Measurements from ENCODE around the gene SETD1A. TPM values are rescaled to one million over a fixed set of nuclear protein-coding genes. Genes with fewer than 3 reads are reported as not detected.

Gene SETD1A
- total RNA-seq (2021; fragmentation: NEBNext Ultra II Directional; extraction: Animal tissue kit (Norgen Biotek cat#: 25700)) (29.0 and 29.6 TPM in 2 replicates), polyA plus RNA-seq (2011; rRNA removed) (4.8 and 8.3 TPM in 2 replicates), polyA minus RNA-seq (2011; rRNA and poly(A)+ RNA removed) (3.2 and 4.1 TPM in 2 replicates)
- polyA plus RNA-seq (2011; cell fraction: cytosol; rRNA removed): 3.2 TPM
- 20.7 TPM for polyA plus RNA-seq (2011; cell fraction: nucleus; rRNA removed)
- 23.3 to 31.8 TPM (median 27.5 TPM) in 4 replicates for polyA plus RNA-seq (2012, experiment 1 of 2)
- polyA plus RNA-seq (2012, experiment 2 of 2): 13.9 TPM
- polyA plus RNA-seq (2013, experiment 1 of 2): 18.4 TPM
- 18.0 TPM for polyA plus RNA-seq (2013, experiment 2 of 2)
- 8.7 TPM for polyA minus RNA-seq (2011; cell fraction: cytosol; rRNA and poly(A)+ RNA removed)
- 9.1 TPM for polyA minus RNA-seq (2011; cell fraction: nucleus; rRNA and poly(A)+ RNA removed)
- long read RNA-seq, experiment 1, partial matches to known transcripts: 39 of 46 reads
- long read RNA-seq, experiment 1, other reads (novel, unspliced or antisense): 7 of 46 reads
- long read RNA-seq, experiment 2, partial matches to known transcripts: 3 of 3 reads
- long read RNA-seq, experiment 2, other reads (novel, unspliced or antisense): 0 of 3 reads

DNA sequence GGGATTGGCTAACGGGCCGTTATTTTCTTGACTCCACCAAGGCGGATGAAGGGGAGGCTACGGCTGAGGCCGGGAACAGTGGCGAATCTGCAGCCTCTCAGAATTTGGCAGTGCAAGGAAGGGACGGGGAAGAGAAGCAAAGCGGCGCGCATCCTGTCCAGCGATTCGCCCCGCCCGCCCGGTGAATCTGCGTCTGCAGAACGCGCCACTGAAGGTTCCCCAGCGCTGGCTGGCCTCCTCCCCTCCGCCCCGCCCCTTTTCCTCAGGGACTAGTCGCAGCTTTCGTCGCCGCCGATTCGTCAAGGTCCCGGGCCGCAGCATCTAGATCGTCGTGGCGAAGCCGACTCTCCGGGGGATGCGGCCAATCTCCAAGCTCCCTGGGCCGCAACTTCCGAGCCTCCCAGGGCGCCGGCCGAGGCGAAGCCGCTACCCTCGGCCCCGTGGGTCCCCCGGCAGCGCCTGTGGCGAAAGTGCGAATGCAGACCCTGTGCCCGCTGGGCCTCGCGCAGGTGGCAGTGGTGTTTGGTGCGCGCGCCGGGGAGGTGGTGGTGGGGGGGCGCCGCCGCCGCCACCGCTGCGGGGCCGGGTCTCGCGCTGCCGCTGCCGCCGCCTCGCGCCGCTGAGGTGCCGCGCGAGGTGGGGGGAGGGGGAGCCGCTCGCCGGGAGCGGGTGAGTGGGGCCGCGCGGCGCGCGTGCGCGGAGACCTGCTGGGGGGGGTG is at the start of gene SETD1A:
Gene SETD1A, plus strand, starts transcription at position 299 of the 719 bp plus-strand sequence. CDS start 978 bp downstream, outside the sequence.
- H3K23me2 ChIP-seq (ENCODE audit: low read depth, low read length): no peaks in the 10 kb centered on the region; the same call in 1 of the 2 replicates
- peak within 1 kb of the TSS; percentile 100 for H3K27ac ChIP-seq (ENCODE audit: low read depth, low read length)
- peak within 1 kb of the TSS; percentile 98 for H2AFZ ChIP-seq (ENCODE audit: low read length)
- H3K4me2 ChIP-seq (ENCODE audit: insufficient read depth in 1 of 2, low read depth in 2 of 2, low read length in 2 of 2): peak within 1 kb of the TSS; percentile 54 to 81
- no peaks in the 10 kb centered on the region for H3K9me3 ChIP-seq (ENCODE audit: insufficient read depth in 2 of 2, low read depth in 1 of 2, low read length in 1 of 2)
- H3K4ac ChIP-seq (replicated peaks; ENCODE audit: insufficient read length, low read depth, low read length): peak within 1 kb of the TSS; percentile 86
- peaks cover 24 to 33% (median 30%) of the 10 kb centered on the region in 4 experiments for H3K36me3 ChIP-seq (ENCODE audit: control insufficient read depth in 2 of 4, insufficient read depth in 4 of 4, low read length in 3 of 4)
- peak within 1 kb of the TSS; percentile 96 for H2BK5ac ChIP-seq (ENCODE audit: low read depth, low read length)
- no peak within 1 kb of the TSS for H3K23ac ChIP-seq (ENCODE audit: insufficient read length)
- H4K91ac ChIP-seq (replicated peaks; ENCODE audit: insufficient read length, low read length): peak within 1 kb of the TSS; percentile 92
- H3K18ac ChIP-seq (ENCODE audit: extremely low read depth, low read length): peak within 1 kb of the TSS; percentile 89
- POLR2A ChIA-PET (ENCODE audit: partially characterized antibody): interaction anchor here (0.5 to 2.9 kb wide), 13 partner anchors 8 to 464 kb away, joined by 3 to 25 read pairs (median 3); partner anchors contain the start of genes ORAI3, ZNF646 and ZNF668
- peak within 1 kb of the TSS; percentile 100 for H4K8ac ChIP-seq (ENCODE audit: extremely low read depth, insufficient read depth, low read length)
- H3K27me3 ChIP-seq (replicated peaks in 1 of 4; ENCODE audit: control insufficient read depth in 3 of 4, extremely low read depth in 1 of 4, insufficient read depth in 3 of 4, low read length in 3 of 4): no peaks in the 10 kb centered on the region
- H3K9ac ChIP-seq (replicated peaks in 1 of 4; ENCODE audit: extremely low read depth in 1 of 4, low read depth in 3 of 4, low read length in 3 of 4): peak within 1 kb of the TSS; percentile 92 to 100 (median 98)
- H3K56ac ChIP-seq (replicated peaks; ENCODE audit: insufficient read length, low read depth, low read length): peak within 1 kb of the TSS; percentile 90
- no peak within 1 kb of the TSS; the same call in 1 of the 2 replicates for H2BK20ac ChIP-seq (ENCODE audit: low read length)
- peaks cover 0 to 17% of the 10 kb centered on the region in 2 experiments; a peak in 3 of 4 replicates for H3K79me2 ChIP-seq (ENCODE audit: control insufficient read depth in 1 of 2, insufficient read depth in 2 of 2, low read length in 2 of 2)
- WGBS, 2 experiments (ENCODE audit: extremely low coverage in 1 of 2, insufficient coverage in 1 of 2, insufficient read length in 1 of 2, insufficient replicate concordance in 2 of 2, low coverage in 1 of 2, low lambda C conversion rate in 2 of 2, missing lambda C conversion rate in 1 of 2): 1% methylated on average over 34 of the region's 85 CpGs; no CpG with 5 or more reads in 1 of the 2 experiments
- FAIRE-seq (no peak), DNase-seq (ENCODE audit: low read depth in 1 of 2, low spot score in 2 of 2) (peak in 1 of 2 experiments; percentile 96)
- H2BK15ac ChIP-seq (ENCODE audit: low read length): no peak within 1 kb of the TSS; the same call in 1 of the 2 replicates
- H2BK12ac ChIP-seq (ENCODE audit: low read depth, low read length): peak within 1 kb of the TSS; percentile 71; the same call in 1 of the 2 replicates
- H3K14ac ChIP-seq (ENCODE audit: insufficient read length): no peak within 1 kb of the TSS
- H4K5ac ChIP-seq (ENCODE audit: insufficient read length, low read depth, low read length): peak within 1 kb of the TSS; percentile 85
- H3K4me1 ChIP-seq (replicated peaks in 1 of 4; ENCODE audit: control insufficient read depth in 3 of 4, insufficient read depth in 4 of 4, low read length in 3 of 4): peaks cover 0 to 9% (median 2%) of the 10 kb centered on the region in 4 experiments; a peak in 3 of 7 replicates
- H3K4me3 ChIP-seq (ENCODE audit: extremely low read depth in 1 of 4, insufficient read depth in 2 of 4, low read depth in 3 of 4, low read length in 4 of 4): peak within 1 kb of the TSS; percentile 60 to 96 (median 90)
- no peak within 1 kb of the TSS for H2BK120ac ChIP-seq (replicated peaks; ENCODE audit: low read depth, low read length)
- H4K20me1 ChIP-seq (replicated peaks in 1 of 2; ENCODE audit: control insufficient read depth in 1 of 2, insufficient read depth in 2 of 2, low read length in 2 of 2): peaks cover 12 to 18% of the 10 kb centered on the region in 2 experiments
- CTCF ChIA-PET (ENCODE audit: partially characterized antibody): no interaction called here
- no peak within 1 kb of the TSS; the same call in 1 of the 2 replicates for H2AK5ac ChIP-seq (ENCODE audit: low read depth, low read length)
- H3K79me1 ChIP-seq (ENCODE audit: low read depth, low read length): peaks cover 9% of the 10 kb centered on the region
- peak; percentile 43 for TF ChIP-seq KDM4A (IDR thresholded peaks at IDR 0.05; ENCODE audit: low read depth, low read length, severe bottlenecking)
- peak; percentile 95 for TF ChIP-seq ASH2L (IDR thresholded peaks at IDR 0.05; ENCODE audit: low read length)
- TF ChIP-seq SP2 (IDR thresholded peaks at IDR 0.05; ENCODE audit: low read length): no peak
- 0 out of 2 replicates have a peak, but pooled peaks have one; percentile 7 for TF ChIP-seq TBP (IDR thresholded peaks at IDR 0.05; ENCODE audit: low read depth, low read length)
- TF ChIP-seq, protein P1, sequence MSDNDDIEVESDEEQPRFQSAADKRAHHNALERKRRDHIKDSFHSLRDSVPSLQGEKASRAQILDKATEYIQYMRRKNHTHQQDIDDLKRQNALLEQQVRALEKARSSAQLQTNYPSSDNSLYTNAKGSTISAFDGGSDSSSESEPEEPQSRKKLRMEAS (IDR thresholded peaks at IDR 0.05): peak; percentile 81
- TF ChIP-seq, protein P2, sequence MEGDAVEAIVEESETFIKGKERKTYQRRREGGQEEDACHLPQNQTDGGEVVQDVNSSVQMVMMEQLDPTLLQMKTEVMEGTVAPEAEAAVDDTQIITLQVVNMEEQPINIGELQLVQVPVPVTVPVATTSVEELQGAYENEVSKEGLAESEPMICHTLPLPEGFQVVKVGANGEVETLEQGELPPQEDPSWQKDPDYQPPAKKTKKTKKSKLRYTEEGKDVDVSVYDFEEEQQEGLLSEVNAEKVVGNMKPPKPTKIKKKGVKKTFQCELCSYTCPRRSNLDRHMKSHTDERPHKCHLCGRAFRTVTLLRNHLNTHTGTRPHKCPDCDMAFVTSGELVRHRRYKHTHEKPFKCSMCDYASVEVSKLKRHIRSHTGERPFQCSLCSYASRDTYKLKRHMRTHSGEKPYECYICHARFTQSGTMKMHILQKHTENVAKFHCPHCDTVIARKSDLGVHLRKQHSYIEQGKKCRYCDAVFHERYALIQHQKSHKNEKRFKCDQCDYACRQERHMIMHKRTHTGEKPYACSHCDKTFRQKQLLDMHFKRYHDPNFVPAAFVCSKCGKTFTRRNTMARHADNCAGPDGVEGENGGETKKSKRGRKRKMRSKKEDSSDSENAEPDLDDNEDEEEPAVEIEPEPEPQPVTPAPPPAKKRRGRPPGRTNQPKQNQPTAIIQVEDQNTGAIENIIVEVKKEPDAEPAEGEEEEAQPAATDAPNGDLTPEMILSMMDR (IDR thresholded peaks at IDR 0.05; ENCODE audit: control extremely low read depth in 1 of 3, insufficient read depth in 1 of 3, low read depth in 1 of 3, low read length in 3 of 3): no peak

Measured in H1 (cell line).